Stimulated activated CD8-positive, alpha-beta memory T cell treated with anti-CD3 and anti-CD28 coated beads, Interleukin-15, amount 100 ng/mL, for 48 hours (primary cell): ENCODE data around the gene KAT7.

ENCODE experiments used
- DNase-seq, 2 donors: peaks; one replicate each; pipeline ENCODE4 v3.0.0-alpha.2; 2020; ENCODE audit warnings: low read depth in 2 of 2

The KAT7 gene

DNA sequence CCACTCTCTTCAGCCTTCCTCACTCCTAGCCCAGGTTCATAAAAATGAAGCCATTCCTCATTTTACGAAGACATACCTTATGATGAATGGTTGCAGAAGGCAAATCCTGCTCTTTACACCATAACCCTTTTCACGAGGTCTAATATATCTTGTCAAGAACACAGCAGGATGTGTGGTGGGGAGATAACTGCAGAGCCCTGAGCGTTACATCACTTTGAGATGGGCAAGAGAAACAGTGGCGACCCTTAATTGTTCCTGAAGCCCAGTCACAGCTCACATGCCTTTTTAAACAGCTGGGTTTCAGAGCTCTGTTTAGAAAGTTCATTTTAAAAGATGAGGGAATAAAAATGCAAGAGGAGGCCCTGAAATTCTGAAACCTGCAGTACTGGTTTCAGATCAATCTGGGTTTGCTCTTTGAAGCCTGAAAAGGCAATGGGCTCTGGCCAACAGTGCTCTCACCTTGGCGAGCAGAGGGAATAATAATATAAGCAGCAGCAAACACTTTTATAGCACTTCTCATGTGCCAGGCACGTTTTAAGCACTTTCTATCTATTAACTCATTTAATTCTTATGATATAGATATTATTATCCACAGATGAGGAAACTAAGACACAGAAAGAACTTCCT, 27.4 kb upstream of the KAT7 start:
- DNase-seq: no peak

DNA sequence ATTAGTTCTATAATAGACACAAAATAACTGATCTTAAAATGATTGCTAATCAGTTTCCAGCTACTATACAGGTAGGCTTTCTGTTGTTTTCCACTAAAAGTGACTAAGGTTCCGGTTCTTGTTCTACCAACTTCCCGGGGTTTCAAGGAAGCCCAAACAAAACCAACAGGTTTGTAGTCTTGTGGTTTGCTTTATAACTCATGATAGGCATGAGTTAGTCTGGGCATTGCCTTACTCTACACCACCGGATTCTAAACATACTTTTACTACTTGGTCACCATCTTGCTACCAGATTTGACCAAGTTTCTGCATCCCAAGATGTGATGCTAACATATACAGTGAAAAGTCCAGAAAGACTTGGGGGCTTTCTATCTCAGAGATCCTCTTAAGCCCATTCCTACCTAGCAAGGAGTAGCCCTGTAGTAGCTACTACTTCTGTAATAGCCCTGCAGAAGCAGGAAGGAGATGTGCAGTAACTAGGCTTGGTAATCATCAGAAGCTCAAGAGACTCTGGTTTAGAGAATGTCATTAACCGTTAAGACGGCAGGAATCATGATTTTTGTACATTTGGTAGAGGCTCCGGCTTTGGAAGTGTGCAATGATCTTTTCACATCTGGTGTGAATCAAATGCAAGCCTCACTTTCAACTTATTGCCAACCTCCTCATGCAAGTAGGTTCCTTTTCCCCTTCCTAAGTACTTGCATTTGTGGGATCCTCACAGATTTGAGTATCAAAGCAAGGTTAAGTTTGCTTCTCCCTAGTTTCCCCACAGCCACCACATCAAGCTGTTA, 26.1 kb upstream of the KAT7 start:
- no peak for DNase-seq

DNA sequence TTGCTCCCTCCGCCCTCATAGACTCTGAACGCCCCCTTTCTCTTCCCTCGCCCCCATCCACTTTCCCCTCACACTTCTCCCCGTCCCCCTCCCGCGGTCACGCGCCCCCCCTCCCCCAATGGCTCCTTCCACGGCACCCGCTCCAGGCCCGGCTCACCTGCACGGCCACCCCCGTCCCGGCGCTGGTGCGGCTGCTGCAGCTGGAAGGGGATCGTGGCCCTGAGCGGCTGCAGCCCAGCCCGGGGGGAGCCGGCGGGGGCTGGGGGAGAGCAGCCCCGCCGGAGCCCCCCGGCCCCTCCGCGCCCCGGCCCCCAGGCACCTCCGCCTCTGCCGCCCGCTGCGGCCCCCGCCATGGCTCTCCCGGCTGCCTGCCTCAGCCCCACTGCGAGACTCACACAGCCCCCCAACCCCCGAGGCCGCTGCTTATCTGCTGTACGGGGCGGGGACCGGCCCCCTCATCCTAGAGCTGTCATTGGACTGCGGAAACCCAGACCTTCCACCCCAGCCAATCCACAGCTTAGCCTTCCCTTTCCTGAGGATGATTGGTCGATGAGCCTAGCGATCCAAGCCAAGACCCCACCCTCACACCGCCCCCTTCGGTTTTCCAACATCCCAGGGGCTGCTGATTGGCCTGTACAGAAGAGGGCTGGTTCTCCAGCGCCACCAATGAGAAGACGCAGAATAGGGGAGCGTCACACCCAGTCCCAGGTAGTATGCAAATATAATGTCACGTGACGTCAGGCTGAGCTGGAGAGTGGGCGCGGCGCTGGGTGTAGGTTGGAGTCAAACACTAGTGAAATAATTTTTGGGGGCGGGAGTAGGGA, 24.5 kb upstream of the KAT7 start, which contains the start of gene FAM117A:
Gene FAM117A (minus strand): TSS at position 397 of the 824 bp plus-strand sequence. CDS start 44 bp downstream, at position 353.
- peak; percentile 94 to 95 for DNase-seq

DNA sequence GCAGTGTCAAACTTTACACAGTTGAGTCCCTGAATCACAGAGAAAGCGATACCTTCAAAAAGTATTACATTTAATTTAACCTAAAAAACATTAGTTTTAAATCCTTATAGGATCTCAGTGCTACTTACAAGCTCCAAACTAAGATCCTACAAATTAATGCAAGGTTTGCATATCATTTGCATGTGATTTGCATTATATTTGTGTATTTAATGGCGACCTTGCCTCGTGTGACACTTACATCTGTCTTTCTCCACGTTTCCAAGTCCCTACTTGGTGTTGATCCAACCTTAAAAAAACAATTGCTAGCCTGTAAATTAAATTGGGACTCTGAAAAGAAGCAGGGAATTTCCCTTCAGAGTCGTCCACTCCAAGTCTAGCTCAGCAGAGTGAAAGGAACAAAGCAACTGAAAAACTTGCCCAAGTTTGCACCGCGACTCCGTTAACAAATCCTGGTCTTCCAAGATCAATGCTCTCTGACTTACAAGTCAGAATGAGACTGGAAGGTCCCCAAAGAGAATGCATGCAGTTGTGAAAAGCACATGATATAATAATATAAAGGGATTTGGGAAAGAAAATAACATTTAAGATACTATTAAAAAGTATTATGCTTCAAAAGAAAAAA, 23.8 kb upstream of the KAT7 start:
- DNase-seq: no peak

GRCh38 chr17:49766918-49767530, 21.5 kb upstream of the KAT7 start:
- no peak for DNase-seq

DNA sequence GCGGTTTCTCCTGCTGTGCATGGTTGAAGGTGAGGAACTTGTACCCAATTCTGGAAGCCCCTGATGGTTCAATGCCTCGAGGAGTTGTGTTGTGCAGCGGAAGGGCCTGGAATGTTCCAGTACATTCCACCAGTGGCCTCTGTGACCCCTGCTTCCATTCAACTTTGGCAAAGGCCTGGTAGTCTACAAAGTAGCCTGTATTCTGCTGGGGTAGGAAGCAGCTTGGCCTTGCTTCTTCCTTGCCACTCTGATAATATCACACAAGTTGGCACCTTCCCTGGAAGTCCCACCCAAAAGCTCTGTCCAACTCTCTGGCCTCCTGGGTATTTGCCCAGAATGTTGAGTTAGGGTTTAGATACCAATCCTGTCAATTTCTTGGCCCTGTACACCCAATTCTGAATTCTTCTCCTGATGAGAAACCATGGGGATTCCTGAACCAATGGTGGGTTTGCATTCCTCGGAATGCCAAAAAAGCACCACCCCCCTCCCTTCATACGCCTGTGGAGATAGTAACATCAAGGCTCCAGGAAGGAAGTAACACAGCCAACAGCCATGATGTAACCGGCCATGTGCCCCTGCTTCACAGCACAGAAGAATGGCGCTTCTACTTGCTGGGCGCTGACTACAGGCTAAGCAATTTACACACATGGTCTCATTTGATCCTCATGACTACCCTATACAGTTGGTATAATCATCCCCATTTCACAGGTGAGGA, 12.8 kb upstream of the KAT7 start:
- no peak for DNase-seq

GRCh38 chr17:49776551-49777300, 11.8 kb upstream of the KAT7 start:
- no peak for DNase-seq

- no peak for DNase-seq
These were observed 10.9 kb upstream of the KAT7 start for GRCh38 chr17:49777563-49777962.

GRCh38 chr17:49779156-49779738, 9.2 kb upstream of the KAT7 start:
- DNase-seq: no peak

- DNase-seq: no peak
These were observed 8.7 kb upstream of the KAT7 start for GRCh38 chr17:49779739-49780231.

- no peak for DNase-seq
These were observed 5.3 kb upstream of the KAT7 start for GRCh38 chr17:49783071-49783715.

GRCh38 chr17:49783791-49784190, 4.7 kb upstream of the KAT7 start:
- DNase-seq: no peak

- no peak for DNase-seq
These were observed 3.8 kb upstream of the KAT7 start for GRCh38 chr17:49784636-49785035.

- DNase-seq: no peak
These were observed 500 bp upstream of the KAT7 start for GRCh38 chr17:49787884-49788477.

DNA sequence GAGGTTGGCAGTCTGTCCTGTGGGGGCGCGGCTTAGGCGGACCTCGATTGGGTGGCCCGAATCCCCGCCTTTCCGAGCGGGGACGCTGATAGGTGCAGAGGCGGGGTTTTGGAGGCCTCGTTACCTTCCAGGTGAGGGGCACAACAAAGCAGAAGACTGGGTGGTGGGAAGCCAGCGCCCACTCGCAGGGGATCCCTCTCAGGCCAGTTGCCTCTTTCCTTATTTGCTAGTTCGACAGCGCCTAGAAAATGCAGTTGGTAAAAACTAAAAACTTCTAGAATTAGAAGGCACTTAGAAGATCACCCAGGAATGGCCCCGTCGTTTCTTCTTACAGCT, 730 bp downstream of the KAT7 start:
- no peak for DNase-seq

DNA sequence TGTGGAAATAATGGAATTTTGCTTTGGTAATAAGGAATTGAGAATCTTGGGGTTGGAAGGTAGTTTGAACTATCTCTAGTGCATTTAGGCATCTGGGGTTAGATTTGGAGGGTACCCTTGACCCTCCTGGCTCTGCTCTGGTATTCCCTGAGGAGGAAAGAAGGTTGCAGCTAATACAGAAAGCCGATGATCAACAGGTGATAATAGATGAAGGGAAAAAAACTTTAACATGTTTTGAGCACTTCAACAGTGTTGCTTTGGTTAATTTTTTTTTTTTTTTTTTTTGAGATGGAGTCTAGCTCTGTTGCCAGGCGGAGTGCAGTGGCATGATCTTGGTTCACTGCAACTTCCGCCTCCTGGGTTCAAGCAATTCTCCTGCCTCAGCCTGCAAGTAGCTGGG, 4.8 kb downstream of the KAT7 start:
- no peak for DNase-seq

DNA sequence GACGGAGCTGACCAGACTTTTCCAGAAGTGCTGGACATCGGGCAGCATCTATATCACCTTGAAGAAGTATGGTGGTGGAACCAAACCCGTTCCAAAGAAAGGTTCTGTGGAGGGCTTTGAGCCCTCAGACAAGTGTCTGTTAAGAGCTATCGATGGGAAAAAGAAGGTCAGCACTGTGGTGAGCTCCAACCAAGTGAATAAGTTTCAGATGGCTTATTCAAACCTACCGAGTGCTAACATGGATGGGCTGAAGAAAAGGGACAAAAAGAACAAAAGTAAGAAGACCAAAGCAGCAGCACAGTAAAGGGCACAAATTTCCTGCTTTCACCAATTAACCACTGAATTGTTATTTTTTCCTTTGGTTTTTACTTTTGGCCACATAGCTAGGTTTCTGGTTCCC, 6.9 kb downstream of the KAT7 start:
- no peak for DNase-seq

DNA sequence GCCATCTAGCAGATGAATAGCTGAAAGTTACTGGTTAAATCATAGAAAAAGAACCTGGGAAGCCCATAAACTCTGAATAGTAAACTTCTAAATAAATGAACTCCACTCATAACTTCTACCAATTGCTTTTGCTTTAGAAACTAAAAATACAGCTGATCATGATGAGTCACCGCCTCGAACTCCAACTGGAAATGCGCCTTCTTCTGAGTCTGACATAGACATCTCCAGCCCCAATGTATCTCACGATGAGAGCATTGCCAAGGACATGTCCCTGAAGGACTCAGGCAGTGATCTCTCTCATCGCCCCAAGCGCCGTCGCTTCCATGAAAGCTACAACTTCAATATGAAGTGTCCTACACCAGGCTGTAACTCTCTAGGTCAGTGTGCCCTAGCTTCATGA, 9.7 kb downstream of the KAT7 start:
- no peak for DNase-seq

- no peak for DNase-seq
These were observed 10.3 kb downstream of the KAT7 start for GRCh38 chr17:49798738-49799137.
